PFSK-1 (cell line): Measurements from ENCODE around the gene LRRC4.

Experiments
- FOXP2 ChIP-seq: optimal IDR thresholded peaks from 2 replicates; pipeline ENCODE3; 2011; ENCODE audit warnings: borderline replicate concordance, control low read depth, inconsistent platforms; ENCODE audit not compliant: insufficient read depth; ENCODE audit errors: extremely low read length, extremely low read depth
- POLR2AphosphoS5 ChIP-seq: IDR thresholded peaks from 2 replicates; pipeline ENCODE4 v1.6.1; 2012; ENCODE audit warnings: low read depth, mild to moderate bottlenecking, control low read depth, low read length, moderate library complexity
- REST ChIP-seq, 2 experiments: IDR thresholded peaks; 2 replicates each; pipeline versions ENCODE4 v1.6.1 to v1.8.0; 2011 to 2012; ENCODE audit warnings: low read depth in 2 of 2, low read length in 2 of 2, control low read depth in 1 of 2, inconsistent platforms in 1 of 2, mild to moderate bottlenecking in 1 of 2, moderate library complexity in 1 of 2; ENCODE audit not compliant: insufficient read depth in 1 of 2
- SIN3A ChIP-seq: IDR thresholded peaks from 2 replicates; pipeline ENCODE4 v1.6.1; 2012; ENCODE audit warnings: mild to moderate bottlenecking, low read length, moderate library complexity, borderline replicate concordance; ENCODE audit not compliant: insufficient read depth
- TAF1 ChIP-seq: IDR thresholded peaks from 2 replicates; pipeline ENCODE4 v1.6.1; 2012; ENCODE audit warnings: low read length, control low read depth, borderline replicate concordance; ENCODE audit not compliant: insufficient read depth

The LRRC4 gene

GRCh38 chr7:128041203-128041602 lies 10.0 kb upstream of the LRRC4 start:
- TF ChIP-seq FOXP2 (no peak), REST (IDR thresholded peaks at IDR 0.05; ENCODE audit: insufficient read depth in 1 of 2, low read depth in 2 of 2, low read length in 2 of 2) (no peak), SIN3A (no peak), POLR2AphosphoS5 (no peak), TAF1 (no peak)

- TF ChIP-seq POLR2AphosphoS5 (no peak), REST (IDR thresholded peaks at IDR 0.05; ENCODE audit: insufficient read depth in 1 of 2, low read depth in 2 of 2, low read length in 2 of 2) (no peak), FOXP2 (no peak), SIN3A (no peak), TAF1 (no peak)
Measured at GRCh38 chr7:128040205-128040604, 9.0 kb upstream of the LRRC4 start.

- TF ChIP-seq REST (IDR thresholded peaks at IDR 0.05; ENCODE audit: insufficient read depth in 1 of 2, low read depth in 2 of 2, low read length in 2 of 2) (no peak), FOXP2 (no peak), SIN3A (no peak), POLR2AphosphoS5 (no peak), TAF1 (no peak)
Measured at GRCh38 chr7:128039544-128039953, 8.3 kb upstream of the LRRC4 start.

GRCh38 chr7:128037880-128038619 lies 6.8 kb upstream of the LRRC4 start:
- TF ChIP-seq TAF1 (no peak), POLR2AphosphoS5 (no peak), REST (IDR thresholded peaks at IDR 0.05; ENCODE audit: insufficient read depth in 1 of 2, low read depth in 2 of 2, low read length in 2 of 2) (no peak), FOXP2 (no peak), SIN3A (no peak)
